DMS153 treated with DMSO at 0.1 percent for 48 hours (cell line): ENCODE measurements around the gene TRIP6.

Experiments used
- DNase-seq: peaks from one replicate; lab custom pipeline; 2025; ENCODE audit not compliant: unreplicated experiment; lab: John Stamatoyannopoulos, UW

The TRIP6 gene

DNA sequence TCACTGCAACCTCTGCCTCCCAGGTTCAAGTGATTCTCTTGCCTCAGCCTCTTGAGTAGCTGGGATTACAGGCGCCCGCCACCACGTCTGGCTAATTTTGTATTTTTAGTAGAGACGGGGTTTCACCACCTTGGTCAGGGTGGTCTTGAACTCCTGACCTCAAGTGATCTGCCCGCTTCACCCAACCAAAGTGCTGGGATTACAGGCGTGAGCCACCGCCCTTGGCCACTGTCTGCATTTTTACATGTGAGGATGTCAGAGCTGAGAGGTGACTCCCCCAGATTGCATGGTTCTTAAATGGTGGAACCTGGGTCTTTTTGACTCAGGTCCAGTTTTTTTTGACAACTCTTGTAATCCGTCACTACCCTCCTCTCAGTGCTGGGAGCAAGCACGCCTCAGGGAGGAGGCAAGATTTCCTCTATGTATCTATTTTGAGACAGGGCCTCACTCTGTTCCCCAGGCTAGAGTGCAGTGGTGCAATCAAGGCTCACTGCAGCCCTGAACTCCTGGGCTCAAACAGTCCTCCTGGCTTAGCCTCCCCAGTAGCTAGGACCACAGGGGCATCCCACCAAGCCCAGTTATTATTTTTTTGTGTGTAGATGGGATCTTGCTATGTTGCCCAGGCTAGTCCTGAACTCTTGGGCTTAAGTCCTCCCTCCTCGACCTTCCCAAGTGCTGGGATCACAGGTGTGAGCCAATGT lies 6.6 kb downstream of the TRIP6 start:
- DNase-seq = no peak

DNA sequence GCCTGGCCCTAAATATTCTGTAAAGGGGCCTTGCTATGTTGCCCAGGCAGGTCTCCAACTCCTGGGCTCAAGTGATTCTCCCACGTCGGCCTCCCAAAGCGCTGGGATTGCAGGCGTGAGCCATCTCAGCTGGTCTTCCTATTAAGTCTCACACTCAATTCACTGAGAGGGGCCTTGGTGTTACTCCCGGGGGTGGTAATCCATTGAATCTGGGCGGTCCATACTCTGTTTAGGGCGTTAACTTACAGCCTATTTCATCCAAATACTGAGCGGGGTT lies 7.1 kb downstream of the TRIP6 start:
- no peak for DNase-seq

DNA sequence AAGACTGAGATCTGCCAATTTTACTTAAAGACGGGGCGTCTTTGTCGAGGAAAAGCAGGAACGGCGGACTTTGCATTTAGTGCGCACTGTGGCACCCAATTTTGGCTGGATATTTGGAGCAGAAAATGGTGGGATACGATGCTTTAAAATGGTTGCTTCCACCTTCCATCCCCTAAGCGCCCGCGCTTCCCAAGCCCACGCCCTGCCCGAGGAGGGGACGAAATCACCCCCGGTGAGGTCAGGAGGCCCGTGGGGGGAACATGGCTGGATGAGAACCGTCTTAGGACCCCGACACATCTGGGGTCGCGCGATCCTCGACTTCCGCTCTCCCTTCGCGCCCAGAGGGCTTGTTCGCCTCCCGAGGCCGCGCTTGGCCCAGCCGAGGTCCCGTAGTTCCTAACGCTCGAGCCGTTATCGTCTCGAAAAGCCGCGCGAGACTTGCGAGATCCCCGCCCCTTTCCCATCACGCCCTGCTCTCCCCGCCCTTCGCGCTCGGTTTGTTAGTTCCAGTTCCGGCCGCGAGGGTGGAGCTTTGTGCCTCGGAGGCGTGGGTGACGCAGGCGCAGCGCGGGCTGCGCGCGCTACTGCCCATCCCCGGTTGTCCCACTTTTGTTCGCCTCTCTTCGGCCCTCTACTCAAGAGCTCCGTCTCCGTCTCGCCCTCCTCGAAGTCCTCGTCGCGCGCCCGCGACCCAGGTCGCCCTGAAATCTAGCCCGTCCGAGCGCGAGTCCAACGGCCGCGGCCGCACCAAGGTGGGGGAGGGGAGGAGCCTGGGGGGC lies 7.6 kb downstream of the TRIP6 start, which contains the start of gene SRRT:
Gene SRRT, plus strand, starts transcription at position 527 of the 779 bp plus-strand sequence. CDS start 488 bp downstream, outside the sequence.
- DNase-seq = peak; percentile 94

DNA sequence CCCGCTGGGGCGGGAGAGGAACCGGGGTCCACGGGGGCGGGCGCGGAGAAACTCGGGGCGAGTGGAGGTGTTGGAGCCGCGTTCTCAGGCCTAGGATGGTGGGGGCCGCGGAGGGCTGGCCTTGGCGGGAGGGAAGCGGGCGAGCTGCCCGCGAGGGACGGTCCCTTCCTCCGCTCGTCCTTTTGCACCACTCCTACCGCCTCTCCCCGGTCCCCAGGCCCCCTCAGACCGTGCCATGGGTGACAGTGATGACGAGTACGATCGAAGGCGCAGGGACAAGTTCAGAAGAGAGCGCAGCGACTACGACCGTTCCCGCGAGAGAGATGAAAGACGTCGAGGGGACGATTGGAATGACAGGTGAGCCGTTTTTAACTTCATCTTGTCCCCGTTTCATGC lies 8.2 kb downstream of the TRIP6 start:
- no peak for DNase-seq

DNA sequence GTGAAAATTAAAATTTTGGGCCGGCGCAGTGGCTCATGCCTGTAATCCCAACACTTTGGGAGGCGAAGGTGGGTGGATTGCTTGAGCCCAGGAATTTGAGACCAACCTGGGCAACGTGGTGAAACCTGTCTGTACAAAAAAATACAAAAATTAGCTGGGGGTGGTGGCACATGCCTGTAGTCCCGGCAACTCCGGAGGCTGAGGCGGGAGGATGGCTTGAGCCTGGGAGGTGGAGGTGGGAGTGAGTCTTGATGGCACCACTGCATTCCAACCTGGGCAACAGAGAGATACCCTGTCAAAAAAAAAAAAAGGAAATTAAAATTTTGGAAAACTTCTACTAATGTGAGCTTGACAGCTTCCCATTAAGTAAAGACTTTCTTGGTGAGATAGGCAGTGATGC lies 10.8 kb downstream of the TRIP6 start:
- no peak for DNase-seq

DNA sequence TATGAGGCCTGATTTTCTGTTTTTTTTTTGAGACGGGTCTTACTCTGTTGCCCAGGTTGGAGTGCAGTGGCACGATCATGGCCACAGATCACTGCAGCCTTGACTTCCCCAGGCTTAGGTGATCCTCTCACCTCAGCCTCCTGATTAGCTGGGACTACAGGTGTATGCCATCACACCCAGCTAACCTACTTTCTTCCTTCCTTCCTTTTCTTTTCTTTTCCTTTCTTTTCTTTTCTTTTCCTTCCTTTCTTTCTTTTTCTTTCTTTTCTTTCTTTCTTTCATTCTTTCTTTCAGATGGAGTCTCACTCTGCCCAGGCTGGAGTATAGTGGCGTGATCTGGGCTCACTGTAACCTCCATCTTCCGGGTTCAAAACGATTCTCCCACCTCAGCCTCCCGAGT lies 11.5 kb downstream of the TRIP6 start:
- no peak for DNase-seq

DNA sequence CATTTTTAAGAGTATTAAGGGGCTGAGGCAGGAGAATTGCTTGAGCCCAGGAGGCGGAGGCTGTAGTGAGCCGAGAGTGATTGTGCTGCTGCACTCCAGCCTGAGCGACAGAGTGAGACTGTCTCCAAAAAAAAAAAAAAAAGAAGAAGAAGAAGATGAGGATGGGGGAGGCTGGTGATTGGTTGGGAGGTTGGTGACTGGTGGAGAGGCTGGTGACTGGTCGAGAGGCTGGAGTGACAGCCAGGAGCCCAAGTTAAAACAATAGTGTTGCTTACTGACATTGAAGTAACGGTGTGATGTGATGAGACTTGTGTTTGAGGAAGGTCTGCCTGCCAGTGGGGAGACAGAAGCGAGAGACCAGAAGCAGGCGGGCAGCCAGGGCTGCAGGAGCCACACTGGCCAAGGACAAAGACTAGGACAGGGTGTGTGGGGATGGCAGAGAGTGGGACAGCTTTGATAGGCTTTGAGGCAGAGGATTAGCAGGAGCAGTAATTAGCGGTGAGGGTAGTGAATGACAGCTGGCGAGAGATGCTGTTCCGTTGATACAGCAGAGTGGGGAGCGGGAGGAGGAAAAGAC lies 12.6 kb downstream of the TRIP6 start:
- no peak for DNase-seq

DNA sequence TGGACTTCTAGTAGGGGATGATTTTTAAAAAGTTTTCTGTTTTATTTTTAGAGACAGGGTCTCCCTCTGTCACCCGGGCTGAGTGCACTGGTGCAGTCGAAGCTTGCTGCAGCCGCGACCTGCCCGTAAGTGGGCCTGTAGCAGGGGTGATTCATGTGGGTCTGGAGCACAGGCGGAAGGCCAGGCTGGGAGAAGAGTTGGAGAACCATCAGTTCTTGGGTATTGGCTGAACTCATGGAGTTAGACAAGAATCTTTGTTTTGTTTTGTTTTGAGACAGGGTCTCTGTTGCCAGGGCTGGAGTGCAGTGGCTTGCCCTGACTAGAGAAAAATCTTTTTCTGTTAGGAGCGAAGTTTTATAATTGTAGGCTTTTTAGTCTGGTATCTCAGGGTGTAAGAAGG lies 13.5 kb downstream of the TRIP6 start:
- no peak for DNase-seq

DNA sequence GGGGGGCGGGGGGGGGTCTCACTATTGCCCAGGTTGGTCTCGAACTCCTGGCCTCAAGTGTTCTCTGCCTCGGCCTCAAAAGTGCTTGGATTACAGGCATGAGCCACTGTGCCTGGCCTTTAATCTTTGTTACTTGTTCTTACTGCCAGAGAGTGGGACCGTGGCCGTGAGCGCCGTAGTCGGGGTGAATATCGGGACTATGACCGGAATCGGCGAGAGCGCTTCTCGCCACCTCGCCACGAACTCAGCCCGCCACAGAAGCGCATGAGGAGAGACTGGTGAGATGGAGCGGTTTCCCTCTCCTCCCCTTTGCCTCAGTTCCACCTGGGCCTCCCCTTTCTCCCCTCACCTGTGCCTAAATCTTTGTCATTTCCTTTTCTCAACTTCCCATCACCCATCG lies 13.9 kb downstream of the TRIP6 start:
- no peak for DNase-seq

DNA sequence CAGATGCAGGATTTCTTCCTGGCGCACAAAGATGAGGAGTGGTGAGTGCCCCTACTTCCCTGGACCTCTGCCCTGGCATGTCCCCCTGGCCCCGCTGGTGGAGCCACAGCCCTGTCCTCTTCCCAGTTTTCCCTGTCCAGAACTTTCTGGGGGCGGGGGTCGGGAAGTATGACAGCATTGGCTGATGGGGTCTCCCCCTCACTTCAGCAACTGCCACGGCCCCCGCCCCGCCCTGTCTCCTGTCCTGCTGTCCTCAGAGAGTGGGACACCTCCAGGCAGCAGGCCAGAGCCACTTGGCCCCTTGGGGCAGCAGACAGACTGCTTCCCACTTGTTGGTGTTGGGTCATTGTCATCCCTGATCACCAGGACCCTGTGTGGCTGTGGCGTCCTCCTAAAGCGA lies 15.0 kb downstream of the TRIP6 start:
- no peak for DNase-seq

DNA sequence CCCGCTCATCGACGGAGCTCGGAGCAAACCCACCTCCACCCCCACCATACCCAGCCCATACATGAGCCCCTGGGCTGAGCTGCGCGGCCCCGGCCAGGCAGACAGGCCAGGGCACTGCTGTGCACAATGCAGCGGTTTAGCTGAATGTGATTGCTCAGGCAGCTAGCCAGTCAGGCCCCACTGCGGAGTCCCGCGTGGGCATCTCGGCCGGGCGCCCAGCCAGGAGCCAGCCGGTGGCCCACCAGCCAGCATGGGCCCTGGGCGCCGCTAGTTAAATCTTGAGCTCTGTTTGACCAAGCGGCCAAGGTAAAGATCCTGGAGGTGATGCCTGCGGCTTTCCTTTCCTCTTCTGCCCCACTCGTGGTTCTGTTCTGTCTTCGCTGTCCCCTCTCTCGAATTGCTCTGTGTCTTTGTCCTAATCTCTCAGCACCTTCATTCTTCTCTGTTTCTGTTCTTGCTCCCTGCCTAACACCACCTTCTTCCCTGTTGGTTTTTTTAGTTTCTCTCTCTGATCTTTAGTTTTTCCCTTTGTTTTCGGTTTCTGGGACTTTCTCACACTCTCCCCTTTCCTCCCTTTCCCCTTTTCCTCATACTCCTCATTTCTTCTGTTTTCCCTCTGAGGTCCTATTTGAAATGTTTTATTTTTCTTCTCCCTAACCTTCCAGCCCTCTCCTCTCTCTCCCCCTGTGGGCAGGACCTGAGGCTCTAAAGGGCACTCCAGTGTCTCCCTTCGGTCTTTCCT lies 15.8 kb downstream of the TRIP6 start:
- no peak for DNase-seq

DNA sequence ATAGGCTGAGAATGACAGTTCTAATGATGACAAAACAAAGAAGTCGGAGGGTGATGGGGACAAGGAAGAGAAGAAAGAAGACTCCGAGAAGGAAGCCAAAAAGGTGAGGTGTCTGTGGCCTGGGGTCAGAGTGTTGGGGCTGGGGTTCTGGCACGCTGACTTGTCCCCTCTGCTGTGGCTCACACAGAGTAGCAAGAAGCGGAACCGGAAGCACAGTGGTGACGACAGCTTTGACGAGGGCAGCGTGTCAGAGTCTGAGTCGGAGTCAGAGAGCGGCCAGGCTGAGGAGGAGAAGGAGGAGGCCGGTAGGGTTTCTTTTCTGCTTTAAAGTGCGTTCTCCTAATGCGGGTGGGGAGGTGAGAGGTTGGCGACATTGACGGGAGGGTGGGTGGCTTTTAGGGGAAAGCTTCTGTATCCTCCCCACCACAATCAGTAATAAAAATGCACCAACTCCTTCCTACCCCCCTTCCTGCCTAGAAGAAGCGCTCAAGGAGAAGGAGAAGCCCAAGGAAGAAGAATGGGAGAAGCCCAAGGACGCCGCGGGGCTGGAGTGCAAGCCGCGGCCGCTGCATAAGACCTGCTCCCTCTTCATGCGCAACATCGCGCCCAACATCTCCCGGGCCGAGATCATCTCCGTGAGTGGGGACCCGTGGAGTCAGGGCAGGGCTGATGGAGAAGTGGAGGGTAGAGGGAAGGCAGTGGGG lies 17.7 kb downstream of the TRIP6 start:
- DNase-seq = no peak

DNA sequence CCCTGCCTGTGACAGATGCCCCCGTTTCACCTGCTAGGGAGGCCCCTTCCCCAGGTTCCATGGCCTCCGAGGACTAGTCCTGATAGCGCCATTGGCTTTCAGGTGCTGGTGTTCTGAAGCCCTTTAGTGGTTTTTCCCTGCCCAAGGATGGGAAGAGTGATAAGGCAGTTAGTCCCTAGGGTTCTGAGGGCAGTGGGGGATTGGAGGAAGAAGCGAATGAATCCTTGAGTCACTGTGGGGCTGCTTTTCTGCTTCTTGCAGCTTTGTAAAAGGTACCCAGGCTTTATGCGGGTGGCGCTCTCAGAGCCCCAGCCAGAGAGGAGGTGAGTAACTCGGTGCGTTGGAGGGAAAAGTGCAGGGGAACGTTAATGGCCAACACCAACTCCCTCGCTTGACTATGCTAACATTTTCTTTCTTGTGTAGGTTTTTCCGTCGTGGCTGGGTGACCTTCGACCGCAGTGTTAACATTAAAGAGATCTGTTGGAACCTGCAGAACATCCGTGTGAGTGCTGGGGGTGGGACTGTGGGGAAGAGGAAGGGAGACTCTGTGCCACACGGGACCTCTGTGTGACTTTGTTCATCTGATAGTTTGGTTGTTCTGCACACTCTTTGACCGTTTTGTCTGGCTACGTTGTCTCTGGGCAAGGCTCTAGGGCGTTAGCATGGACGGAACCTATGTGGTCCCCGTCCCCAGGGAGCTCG lies 18.4 kb downstream of the TRIP6 start:
- no peak for DNase-seq

DNA sequence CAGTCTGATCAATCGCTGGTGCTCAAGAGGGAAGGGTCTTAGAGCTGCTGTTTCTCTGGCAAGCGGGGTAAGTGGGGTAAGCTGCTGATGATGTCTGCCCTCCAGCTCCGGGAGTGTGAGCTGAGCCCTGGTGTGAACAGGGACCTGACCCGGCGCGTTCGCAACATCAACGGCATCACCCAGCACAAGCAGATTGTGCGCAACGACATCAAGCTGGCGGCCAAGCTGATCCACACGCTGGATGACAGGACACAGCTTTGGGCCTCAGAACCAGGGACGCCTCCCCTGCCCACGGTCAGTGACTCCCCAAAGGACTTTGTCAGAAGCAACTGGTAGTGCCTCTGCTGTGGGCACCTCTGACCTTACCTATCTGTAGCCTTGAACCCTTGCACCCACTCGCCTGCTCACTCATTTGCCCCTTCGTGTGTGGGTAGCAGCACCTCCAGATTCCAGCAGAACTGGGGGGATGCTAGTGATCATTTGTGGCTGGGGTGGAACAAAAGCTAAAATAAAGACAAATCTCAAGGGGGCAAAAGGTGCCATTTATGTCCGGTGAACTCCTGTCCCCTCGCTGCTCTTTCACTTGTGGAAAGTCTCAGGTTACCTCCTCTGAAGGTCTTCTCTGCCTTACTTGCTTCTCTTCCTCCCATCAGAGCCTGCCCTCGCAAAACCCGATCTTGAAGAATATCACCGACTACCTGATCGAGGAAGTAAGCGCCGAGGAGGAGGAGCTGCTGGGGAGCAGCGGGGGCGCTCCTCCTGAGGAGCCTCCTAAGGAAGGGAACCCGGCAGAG lies 19.2 kb downstream of the TRIP6 start:
- no peak for DNase-seq

DNA sequence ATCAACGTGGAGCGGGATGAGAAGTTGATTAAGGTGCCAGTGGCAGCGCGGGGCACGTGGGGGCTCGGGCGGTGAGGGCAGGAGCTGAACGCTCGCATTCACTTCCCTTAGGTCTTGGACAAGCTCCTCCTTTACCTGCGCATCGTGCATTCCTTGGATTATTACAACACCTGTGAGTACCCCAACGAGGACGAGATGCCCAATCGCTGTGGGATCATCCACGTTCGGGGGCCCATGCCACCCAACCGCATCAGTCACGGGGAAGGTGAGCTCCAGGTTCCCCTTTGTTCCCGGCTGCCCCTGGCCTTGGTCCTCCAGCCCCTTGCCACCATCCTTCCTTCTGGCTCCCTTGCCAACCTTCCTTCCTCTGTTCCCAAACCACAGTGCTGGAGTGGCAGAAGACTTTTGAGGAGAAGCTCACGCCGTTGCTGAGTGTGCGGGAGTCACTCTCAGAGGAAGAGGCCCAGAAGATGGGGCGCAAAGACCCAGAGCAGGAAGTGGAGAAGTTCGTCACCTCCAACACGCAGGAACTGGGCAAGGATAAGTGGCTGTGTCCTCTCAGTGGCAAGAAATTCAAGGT lies 19.8 kb downstream of the TRIP6 start:
- DNase-seq = no peak

DNA sequence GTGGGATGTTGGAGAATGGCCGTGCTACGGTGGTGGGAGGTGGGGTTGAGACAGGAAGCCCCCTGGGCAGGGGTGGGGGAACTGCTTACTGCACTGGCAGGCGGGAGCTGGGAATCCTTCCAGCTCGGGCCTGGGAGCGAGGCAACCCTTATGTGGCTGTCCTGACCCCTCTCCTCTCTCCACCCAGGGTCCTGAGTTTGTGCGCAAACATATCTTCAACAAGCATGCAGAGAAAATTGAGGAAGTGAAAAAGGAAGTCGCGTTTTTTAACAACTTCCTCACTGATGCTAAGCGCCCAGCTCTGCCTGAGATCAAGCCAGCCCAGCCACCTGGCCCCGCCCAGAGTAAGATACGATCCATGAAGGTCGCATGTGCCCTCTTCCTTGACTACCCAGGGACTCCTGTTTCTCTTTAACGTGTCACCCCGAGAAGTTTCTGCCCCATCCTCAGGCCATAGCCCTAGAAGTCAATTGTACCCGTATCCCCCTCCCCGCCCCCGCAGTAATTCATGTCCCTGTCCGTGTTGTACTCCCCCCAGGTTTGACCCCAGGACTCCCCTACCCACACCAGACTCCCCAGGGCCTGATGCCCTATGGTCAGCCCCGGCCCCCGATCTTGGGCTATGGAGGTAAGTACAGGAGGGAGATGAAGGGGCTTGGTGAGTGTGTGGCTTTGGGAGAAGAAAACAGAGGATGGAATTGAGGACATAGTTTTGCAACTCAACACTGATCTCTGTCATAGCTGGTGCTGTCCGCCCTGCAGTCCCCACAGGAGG lies 20.5 kb downstream of the TRIP6 start:
- no peak for DNase-seq

DNA sequence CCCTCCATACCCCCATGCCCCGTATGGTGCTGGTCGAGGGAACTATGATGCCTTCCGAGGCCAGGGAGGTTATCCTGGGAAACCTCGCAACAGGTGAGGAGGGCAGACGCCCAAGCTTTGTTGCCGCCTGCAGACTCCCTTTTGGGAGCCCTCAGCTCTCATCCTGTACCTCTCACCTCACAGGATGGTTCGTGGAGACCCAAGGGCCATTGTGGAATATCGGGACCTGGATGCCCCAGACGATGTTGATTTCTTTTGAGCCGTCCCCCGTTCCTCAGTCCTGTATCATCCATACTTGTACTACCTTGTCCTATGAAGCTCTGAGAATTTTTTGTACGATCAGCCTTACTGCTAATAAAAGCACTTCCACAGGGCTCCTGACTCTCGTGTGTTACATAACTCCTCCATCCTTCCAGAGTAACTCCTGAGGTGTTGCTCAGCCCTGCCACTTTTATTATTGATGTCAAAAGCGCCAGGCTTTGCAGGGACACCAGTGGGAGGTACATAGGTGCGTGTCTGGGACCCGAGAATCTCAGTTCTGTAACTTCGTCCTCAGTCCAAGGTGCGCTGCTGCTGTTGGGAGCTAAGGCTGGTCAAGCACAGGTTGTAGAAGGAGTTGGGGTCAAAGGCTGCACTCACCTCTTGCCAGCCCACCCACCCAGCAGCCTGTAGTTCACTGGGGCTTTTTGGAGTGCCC lies 21.3 kb downstream of the TRIP6 start:
- no peak for DNase-seq
